H1 (cell line): ENCODE data around the gene HRH4. TPM values are rescaled to one million over a fixed set of nuclear protein-coding genes. Genes with fewer than 3 reads are reported as not detected.

ENCODE experiments used
- CTCF ChIA-PET: fragments of 300-600 bp; sonication (Branson Sonifier 250); formaldehyde crosslinking; loops from one replicate; lab custom pipeline; 2021; ENCODE audit not compliant: partially characterized antibody; lab: Charles Lee
- POLR2A ChIA-PET: fragments of 300-600 bp; sonication (Branson Sonifier 250); formaldehyde crosslinking; loops from one replicate; lab custom pipeline; 2021; ENCODE audit warnings: inconsistent platforms; ENCODE audit not compliant: partially characterized antibody; lab: Charles Lee
- DNase-seq, 2 experiments: peaks; one replicate each; pipeline versions ENCODE4 v3.0.0 to v3.0.0-alpha.2; 2010 to 2022; ENCODE audit warnings: low spot score in 2 of 2, low read depth in 1 of 2, mixed read lengths in 1 of 2
- FAIRE-seq: peaks from 2 replicates; lab custom pipeline; 2011; peaks lifted over from hg19 to GRCh38; lab: Jason Lieb, UNC
- H2AFZ ChIP-seq: 2 replicates; pipeline ENCODE4 v1.8.1; 2012; ENCODE audit warnings: low read length, inconsistent platforms
- H2AK5ac ChIP-seq: 2 replicates; pipeline ENCODE4 v1.6.1; 2013; ENCODE audit warnings: low read depth, low read length
- H2BK120ac ChIP-seq: replicated peaks from 2 replicates; pipeline ENCODE3; 2013; ENCODE audit warnings: low read depth, low read length, inconsistent platforms
- H2BK12ac ChIP-seq: 2 replicates; pipeline ENCODE4 v1.6.1; 2013; ENCODE audit warnings: low read depth, low read length
- H2BK15ac ChIP-seq: 2 replicates; pipeline ENCODE4 v1.6.1; 2013; ENCODE audit warnings: low read length
- H2BK20ac ChIP-seq: 2 replicates; pipeline ENCODE4 v1.6.1; 2013; ENCODE audit warnings: low read length
- H2BK5ac ChIP-seq: 2 replicates; pipeline ENCODE4 v1.6.1; 2013; ENCODE audit warnings: low read depth, low read length
- H3K14ac ChIP-seq: 2 replicates; pipeline ENCODE4 v1.6.1; 2013; ENCODE audit warnings: inconsistent platforms; ENCODE audit not compliant: insufficient read length
- H3K18ac ChIP-seq: 2 replicates; pipeline ENCODE4 v1.6.1; 2013; ENCODE audit warnings: low read length; ENCODE audit errors: extremely low read depth
- H3K23ac ChIP-seq: 2 replicates; pipeline ENCODE4 v1.6.1; 2013; ENCODE audit warnings: inconsistent platforms; ENCODE audit not compliant: insufficient read length
- H3K23me2 ChIP-seq: 2 replicates; pipeline ENCODE4 v1.6.1; 2013; ENCODE audit warnings: low read depth, low read length
- H3K27ac ChIP-seq: 2 replicates; pipeline ENCODE4 v1.6.1; 2011; ENCODE audit warnings: low read depth, low read length, inconsistent platforms
- H3K27me3 ChIP-seq, 4 experiments: replicated peaks in 1 of 4; 1 replicate in 1 of 4; 2 replicates in 3 of 4; pipeline versions ENCODE4 v1.6.1 to v1.8.1; 2011 to 2013; ENCODE audit warnings: low read length in 3 of 4, mild to moderate bottlenecking in 3 of 4, inconsistent platforms in 2 of 4, mixed read lengths in 2 of 4, moderate library complexity in 1 of 4; ENCODE audit not compliant: control insufficient read depth in 3 of 4, insufficient read depth in 3 of 4; ENCODE audit errors: extremely low read depth in 1 of 4
- H3K36me3 ChIP-seq, 4 experiments: 2 replicates each; pipeline versions ENCODE4 v1.6.1 to v1.8.1; 2011 to 2013; ENCODE audit warnings: mild to moderate bottlenecking in 4 of 4, low read length in 3 of 4, moderate library complexity in 2 of 4, control low read depth in 1 of 4, inconsistent platforms in 1 of 4; ENCODE audit not compliant: insufficient read depth in 4 of 4, control insufficient read depth in 2 of 4
- H3K4ac ChIP-seq: replicated peaks from 2 replicates; pipeline ENCODE3; 2013; ENCODE audit warnings: low read length, low read depth, mixed read lengths, inconsistent platforms; ENCODE audit not compliant: insufficient read length
- H3K4me1 ChIP-seq, 4 experiments: replicated peaks in 1 of 4; 1 replicate in 1 of 4; 2 replicates in 3 of 4; pipeline versions ENCODE4 v1.6.1 to v1.8.1; 2011 to 2013; ENCODE audit warnings: low read length in 3 of 4, inconsistent platforms in 2 of 4, mixed read lengths in 1 of 4; ENCODE audit not compliant: insufficient read depth in 4 of 4, control insufficient read depth in 3 of 4
- H3K4me2 ChIP-seq, 2 experiments: 2 replicates each; pipeline versions ENCODE4 v1.6.1 to v1.8.1; 2011 to 2013; ENCODE audit warnings: low read depth in 2 of 2, low read length in 2 of 2, control low read depth in 1 of 2, inconsistent platforms in 1 of 2, mild to moderate bottlenecking in 1 of 2; ENCODE audit not compliant: insufficient read depth in 1 of 2
- H3K4me3 ChIP-seq, 4 experiments: fragments of 200-600, 300-600 bp in 1 of 4; sonication (generic), shearing (Covaris generic), sonication (Bioruptor Twin) in 1 of 4; 2 replicates each; pipeline versions ENCODE4 v1.5.1 to v1.8.1; 2011 to 2016; ENCODE audit warnings: low read length in 4 of 4, low read depth in 3 of 4, control low read depth in 2 of 4, inconsistent platforms in 2 of 4, mild to moderate bottlenecking in 2 of 4, mixed read lengths in 1 of 4, moderate library complexity in 1 of 4; ENCODE audit not compliant: insufficient read depth in 2 of 4; ENCODE audit errors: extremely low read depth in 1 of 4
- H3K56ac ChIP-seq: replicated peaks from 2 replicates; pipeline ENCODE3; 2013; ENCODE audit warnings: low read depth, mild to moderate bottlenecking, mixed read lengths, low read length, inconsistent platforms; ENCODE audit not compliant: insufficient read length
- H3K79me1 ChIP-seq: 2 replicates; pipeline ENCODE4 v1.6.1; 2013; ENCODE audit warnings: low read depth, low read length, control low read depth
- H3K79me2 ChIP-seq, 2 experiments: 2 replicates each; pipeline versions ENCODE4 v1.6.1 to v1.8.1; 2012 to 2013; ENCODE audit warnings: low read length in 2 of 2, mild to moderate bottlenecking in 2 of 2, inconsistent platforms in 1 of 2; ENCODE audit not compliant: insufficient read depth in 2 of 2, control insufficient read depth in 1 of 2
- H3K9ac ChIP-seq, 4 experiments: replicated peaks in 1 of 4; 1 replicate in 1 of 4; 2 replicates in 3 of 4; pipeline versions ENCODE4 v1.6.1 to v1.8.1; 2011 to 2013; ENCODE audit warnings: low read depth in 3 of 4, low read length in 3 of 4, control low read depth in 2 of 4, mild to moderate bottlenecking in 2 of 4, moderate library complexity in 2 of 4, inconsistent platforms in 1 of 4; ENCODE audit errors: extremely low read depth in 1 of 4
- H3K9me3 ChIP-seq, 2 experiments: 2 replicates each; pipeline versions ENCODE4 v1.6.1 to v1.8.1; 2012 to 2013; ENCODE audit warnings: mild to moderate bottlenecking in 2 of 2, moderate library complexity in 2 of 2, control low read depth in 1 of 2, inconsistent platforms in 1 of 2, low read depth in 1 of 2, low read length in 1 of 2, mixed read lengths in 1 of 2; ENCODE audit not compliant: insufficient read depth in 2 of 2
- H4K20me1 ChIP-seq, 2 experiments: replicated peaks in 1 of 2; 2 replicates each; pipeline versions ENCODE3 to v1.8.1; 2011 to 2013; ENCODE audit warnings: inconsistent platforms in 2 of 2, low read length in 2 of 2, mild to moderate bottlenecking in 1 of 2; ENCODE audit not compliant: insufficient read depth in 2 of 2, control insufficient read depth in 1 of 2
- H4K5ac ChIP-seq: 2 replicates; pipeline ENCODE4 v1.6.1; 2013; ENCODE audit warnings: low read length, low read depth, mixed read lengths, inconsistent platforms; ENCODE audit not compliant: insufficient read length
- H4K8ac ChIP-seq: 2 replicates; pipeline ENCODE4 v1.8.0; 2013; ENCODE audit warnings: mild to moderate bottlenecking, moderate library complexity, low read length, inconsistent platforms; ENCODE audit not compliant: insufficient read depth; ENCODE audit errors: extremely low read depth
- H4K91ac ChIP-seq: replicated peaks from 2 replicates; pipeline ENCODE3; 2013; ENCODE audit warnings: low read length, mixed read lengths, inconsistent platforms; ENCODE audit not compliant: insufficient read length
- BCL11A ChIP-seq, 2 experiments: IDR thresholded peaks; one replicate each; pipeline ENCODE4 v1.6.1; 2011; ENCODE audit warnings: low read depth in 2 of 2, low read length in 2 of 2, mild to moderate bottlenecking in 2 of 2
- CHD2 ChIP-seq: IDR thresholded peaks from 2 replicates; pipeline ENCODE4 v1.6.1; 2012; ENCODE audit warnings: low read length, improper control_type of control experiment
- CREB1 ChIP-seq: IDR thresholded peaks from 2 replicates; pipeline ENCODE4 v1.6.1; 2012; ENCODE audit warnings: inconsistent platforms
- EZH2 ChIP-seq: fragments of 200-600 bp; sonication (generic); IDR thresholded peaks from 2 replicates; pipeline ENCODE4 v1.7.1; 2012; ENCODE audit warnings: low read depth, mild to moderate bottlenecking, moderate library complexity, low read length, inconsistent platforms; ENCODE audit not compliant: severe bottlenecking
- GTF2F1 ChIP-seq: IDR thresholded peaks from 2 replicates; pipeline ENCODE4 v1.6.1; 2012; ENCODE audit warnings: low read depth, low read length, improper control_type of control experiment, borderline replicate concordance
- HDAC6 ChIP-seq: IDR thresholded peaks from one replicate; pipeline ENCODE4 v1.7.1; 2012; ENCODE audit warnings: low read depth, mild to moderate bottlenecking, inconsistent platforms, low read length, moderate library complexity
- JUN ChIP-seq: IDR thresholded peaks from 2 replicates; pipeline ENCODE4 v1.6.1; 2011; ENCODE audit warnings: low read depth, mild to moderate bottlenecking, improper control_type of control experiment, low read length
- POLR2AphosphoS5 ChIP-seq: IDR thresholded peaks from 2 replicates; pipeline ENCODE4 v1.6.1; 2011; ENCODE audit warnings: low read depth, low read length
- POU5F1 ChIP-seq: IDR thresholded peaks from 2 replicates; pipeline ENCODE4 v1.6.1; 2011; ENCODE audit warnings: low read depth, mild to moderate bottlenecking, low read length, moderate library complexity
- RBBP5 ChIP-seq: IDR thresholded peaks from 2 replicates; pipeline ENCODE4 v1.7.1; 2012; ENCODE audit warnings: low read depth, mild to moderate bottlenecking, inconsistent platforms, low read length, moderate library complexity, borderline replicate concordance
- RFX5 ChIP-seq: IDR thresholded peaks from 2 replicates; pipeline ENCODE4 v1.6.1; 2011; ENCODE audit warnings: low read depth, low read length, improper control_type of control experiment, borderline replicate concordance
- RNF2 ChIP-seq: fragments of 200-900, 300-1000 bp; sonication (generic); IDR thresholded peaks from 2 replicates; pipeline ENCODE4 v1.7.1; 2016; ENCODE audit warnings: borderline replicate concordance, low read depth, mild to moderate bottlenecking, antibody characterized with exemption, low read length; ENCODE audit not compliant: poor library complexity, severe bottlenecking; ENCODE audit errors: missing control alignments
- RXRA ChIP-seq: IDR thresholded peaks from 2 replicates; pipeline ENCODE4 v1.6.1; 2011; ENCODE audit warnings: low read depth, mild to moderate bottlenecking, low read length, moderate library complexity; ENCODE audit not compliant: insufficient read depth
- SIX5 ChIP-seq: IDR thresholded peaks from 2 replicates; pipeline ENCODE4 v1.6.1; 2011; ENCODE audit warnings: mild to moderate bottlenecking, low read depth, low read length
- TEAD4 ChIP-seq: IDR thresholded peaks from 2 replicates; pipeline ENCODE4 v1.6.1; 2012; ENCODE audit warnings: low read depth, low read length, inconsistent platforms, mixed read lengths
- WGBS, 2 experiments: shearing (Covaris generic) in 1 of 2; methylation state at CpG; one replicate each; pipeline versions ENCODE4 v1.1.6 to v1.1.7; 2013 to 2015; ENCODE audit warnings: low lambda C conversion rate in 2 of 2, mixed read lengths in 2 of 2, inconsistent platforms in 1 of 2, low coverage in 1 of 2, missing lambda C conversion rate in 1 of 2; ENCODE audit not compliant: insufficient replicate concordance in 2 of 2, insufficient coverage in 1 of 2, insufficient read length in 1 of 2; ENCODE audit errors: extremely low coverage in 1 of 2, missing lambda C conversion rate in 1 of 2; 5-methylcytosine and 5-hydroxymethylcytosine counted together
- polyA plus RNA-seq, 7 experiments: library from polyadenylated mRNA; depleted of rRNA in 3 of 7; stranded (reverse) in 5 of 7; unstranded in 2 of 7; fragments of >200 nt in 5 of 7; fragments of 200-250 nt in 2 of 7; gene quantifications; 1 replicate in 5 of 7; 2 replicates in 1 of 7; 4 replicates in 1 of 7; pipeline versions ENCODE4 v1.2.1 to v1.2.3, GENCODE V29; 2011 to 2013; ENCODE audit warnings: missing spikeins in 2 of 7, mixed read lengths in 2 of 7
- total RNA-seq: library from RNA; stranded (reverse); fragmentation: NEBNext Ultra II Directional; extraction: Animal tissue kit (Norgen Biotek cat#: 25700); gene quantifications from 2 replicates; pipeline ENCODE4 v1.2.1, GENCODE V29; 2021

The HRH4 gene
- total and polyA plus RNA-seq, 2 of the 8 experiments (the other 6 are each of a cell fraction or from before 2014, with no cell fraction given): 0.03 TPM; not detected in 1

DNA sequence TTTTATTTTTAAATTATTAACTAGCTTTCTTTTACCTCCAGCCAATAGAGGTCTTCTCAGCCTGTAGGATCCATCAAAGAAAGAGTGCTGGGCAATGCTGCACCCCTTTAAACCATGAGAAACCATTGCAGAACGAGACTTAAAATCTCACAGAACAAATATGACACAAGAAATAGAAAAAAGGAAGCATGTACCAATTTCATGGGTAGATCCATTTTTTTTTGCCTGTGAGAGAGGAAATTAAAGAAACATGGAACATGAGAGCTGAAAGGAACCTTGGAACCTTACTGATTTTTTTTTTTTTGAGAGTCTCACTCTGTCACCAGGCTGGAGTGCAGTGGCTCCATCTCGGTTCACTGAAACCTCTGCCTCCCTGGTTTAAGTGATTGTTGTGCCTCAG, 14.0 kb downstream of the HRH4 start:
- Histone ChIP-seq H3K4ac (no peak overlapping the region), H3K79me1 (no peaks in the 10 kb centered on the region), H4K5ac (no peak overlapping the region), H3K4me1 (no peaks in the 10 kb centered on the region), H3K23ac (no peak overlapping the region), H2BK12ac (no peak overlapping the region), H4K20me1 (no peaks in the 10 kb centered on the region), H3K56ac (no peak overlapping the region), H2BK120ac (no peak overlapping the region), H2BK15ac (no peak overlapping the region), H3K9ac (no peak overlapping the region), H3K23me2 (no peaks in the 10 kb centered on the region), H2BK20ac (no peak overlapping the region), H4K8ac (no peak overlapping the region), H3K36me3 (no peaks in the 10 kb centered on the region), H3K27ac (no peak overlapping the region), H3K18ac (no peak overlapping the region), H3K9me3 (peaks cover 0 to 3% of the 10 kb centered on the region in 2 experiments; a peak in 1 of 4 replicates), H3K4me3 (no peak overlapping the region), H3K27me3 (no peaks in the 10 kb centered on the region), H4K91ac (no peak overlapping the region), H2AK5ac (no peak overlapping the region), H3K4me2 (no peak overlapping the region), H3K14ac (no peak overlapping the region), H2AFZ (no peak overlapping the region), H2BK5ac (no peak overlapping the region), H3K79me2 (no peaks in the 10 kb centered on the region)
- POLR2A ChIA-PET: interaction anchor here (0.9 to 1.8 kb wide), 2 partner anchors 13 to 336 kb away, joined by 4 read pairs; partner anchors contain the start of gene CABYR
- DNase-seq (no peak), FAIRE-seq (no peak)
- CTCF ChIA-PET: interaction anchor here (0.6 to 2.0 kb wide), 7 partner anchors 11 to 115 kb away, joined by 3 to 7 read pairs (median 5); no protein-coding TSS in a partner anchor
- 88% methylated on average over 2 of the region's 2 CpGs; no CpG with 5 or more reads in 1 of the 2 experiments for WGBS, 2 experiments
- TF ChIP-seq TEAD4 (no peak), RNF2 (no peak), POLR2AphosphoS5 (no peak), BCL11A (IDR thresholded peaks at IDR 0.05; ENCODE audit: low read depth in 2 of 2, low read length in 2 of 2) (no peak), JUN (no peak), RFX5 (no peak), HDAC6 (no peak), EZH2 (no peak), SIX5 (no peak), POU5F1 (no peak), CHD2 (no peak), RBBP5 (no peak), CREB1 (no peak), RXRA (no peak), GTF2F1 (no peak)
